Loucy (cell line): ENCODE data around the gene PPM1G.

Experiments used
- H2AFZ ChIP-seq: fragments of 200-600 bp; sonication (generic); 2 replicates; pipeline ENCODE4 v1.6.0; 2016; ENCODE audit warnings: antibody characterized with exemption, mild to moderate bottlenecking, low read length, moderate library complexity
- H3F3A ChIP-seq: fragments of 200-600 bp; 2 replicates; pipeline ENCODE4 v1.6.0; 2016; ENCODE audit warnings: antibody characterized with exemption, low read depth, mild to moderate bottlenecking
- H3K27me3 ChIP-seq: fragments of 200-600 bp; sonication (generic); 2 replicates; pipeline ENCODE4 v1.6.1; 2014; ENCODE audit warnings: low read length, mild to moderate bottlenecking; ENCODE audit not compliant: insufficient read depth, poor library complexity, severe bottlenecking
- H3K36me3 ChIP-seq: fragments of 200-600 bp; sonication (generic); 2 replicates; pipeline ENCODE4 v1.6.1; 2016; ENCODE audit warnings: low read length; ENCODE audit not compliant: insufficient read depth
- H3K4me1 ChIP-seq: fragments of 200-600 bp; sonication (generic); 2 replicates; pipeline ENCODE4 v1.5.1; 2014; ENCODE audit warnings: low read length, mild to moderate bottlenecking; ENCODE audit not compliant: insufficient read depth, poor library complexity, severe bottlenecking
- H3K4me2 ChIP-seq: fragments of 200-600 bp; sonication (generic); 2 replicates; pipeline ENCODE4 v1.6.0; 2014; ENCODE audit warnings: antibody characterized with exemption, low read length, low read depth, mild to moderate bottlenecking; ENCODE audit not compliant: poor library complexity, severe bottlenecking
- H3K4me3 ChIP-seq: fragments of 200-600 bp; sonication (generic); 2 replicates; pipeline ENCODE4 v1.5.1; 2014; ENCODE audit warnings: low read length, mild to moderate bottlenecking, mixed read lengths; ENCODE audit not compliant: poor library complexity, severe bottlenecking
- H3K79me2 ChIP-seq: fragments of 200-600 bp; sonication (generic); 2 replicates; pipeline ENCODE4 v1.6.1; 2014; ENCODE audit warnings: low read length; ENCODE audit not compliant: insufficient read depth
- H3K9ac ChIP-seq: fragments of 200-600 bp; sonication (generic); 2 replicates; pipeline ENCODE4 v1.6.0; 2014; ENCODE audit warnings: mild to moderate bottlenecking, low read depth, low read length, moderate library complexity; ENCODE audit not compliant: poor library complexity, severe bottlenecking
- H3K9me2 ChIP-seq: fragments of 200-600 bp; sonication (generic); replicated peaks from 2 replicates; pipeline ENCODE4 v1.6.1; 2016; ENCODE audit warnings: low read depth, low read length, mixed read lengths
- H3K9me3 ChIP-seq: fragments of 200-600 bp; sonication (generic); 2 replicates; pipeline ENCODE4 v1.6.1; 2014; ENCODE audit warnings: mild to moderate bottlenecking, antibody characterized with exemption, low read length, low read depth; ENCODE audit not compliant: insufficient read depth
- H4K20me1 ChIP-seq: fragments of 200-600 bp; sonication (generic); 2 replicates; pipeline ENCODE4 v1.6.0; 2014; ENCODE audit warnings: antibody characterized with exemption, low read length, mild to moderate bottlenecking; ENCODE audit not compliant: insufficient read depth, poor library complexity, severe bottlenecking
- CTCF ChIP-seq: fragments of 200-600 bp; sonication (generic); conservative IDR thresholded peaks from 2 replicates; pipeline ENCODE4 v1.5.1; 2014; ENCODE audit warnings: mild to moderate bottlenecking, antibody characterized with exemption, low read length
- EZH2phosphoT487 ChIP-seq: fragments of 200-600 bp; IDR thresholded peaks from 2 replicates; pipeline ENCODE4 v1.6.1; 2018; ENCODE audit warnings: antibody characterized with exemption, mild to moderate bottlenecking, moderate library complexity, borderline replicate concordance

Gene PPM1G

GRCh38 chr2:27445155-27445554 is 35.8 kb upstream of the PPM1G start:
- Histone ChIP-seq H3K4me3 (no peak overlapping the region), H3K9ac (no peak overlapping the region), H2AFZ (no peak overlapping the region), H3K4me1 (no peaks in the 10 kb centered on the region), H3K4me2 (no peak overlapping the region), H3K79me2 (no peaks in the 10 kb centered on the region), H3K36me3 (peaks cover 19% of the 10 kb centered on the region; the same call in 1 of the 2 replicates), H3K9me2 (no peaks in the 10 kb centered on the region), H3K27me3 (no peaks in the 10 kb centered on the region), H3K9me3 (no peaks in the 10 kb centered on the region), H4K20me1 (no peaks in the 10 kb centered on the region), H3F3A (no peaks in the 10 kb centered on the region)
- TF ChIP-seq EZH2phosphoT487 (no peak), CTCF (no peak)

GRCh38 chr2:27442920-27443282 is 33.5 kb upstream of the PPM1G start:
- Histone ChIP-seq H3K4me3 (no peak overlapping the region), H3K4me1 (no peaks in the 10 kb centered on the region), H3K9ac (no peak overlapping the region), H3K4me2 (no peak overlapping the region), H3K36me3 (peaks cover 38% of the 10 kb centered on the region), H3F3A (no peaks in the 10 kb centered on the region), H3K27me3 (no peaks in the 10 kb centered on the region), H2AFZ (no peak overlapping the region), H3K9me2 (no peaks in the 10 kb centered on the region), H3K9me3 (no peaks in the 10 kb centered on the region), H4K20me1 (no peaks in the 10 kb centered on the region), H3K79me2 (no peaks in the 10 kb centered on the region)
- no peak for TF ChIP-seq EZH2phosphoT487
- TF ChIP-seq CTCF: no peak

- Histone ChIP-seq H3K4me2 (no peak within 1 kb of the TSS), H3F3A (no peaks in the 10 kb centered on the region), H3K9ac (no peak within 1 kb of the TSS), H3K4me3 (no peak within 1 kb of the TSS), H3K27me3 (no peaks in the 10 kb centered on the region), H3K36me3 (peaks cover 41% of the 10 kb centered on the region), H3K9me2 (no peaks in the 10 kb centered on the region), H3K79me2 (no peaks in the 10 kb centered on the region), H3K9me3 (no peaks in the 10 kb centered on the region), H2AFZ (no peak within 1 kb of the TSS), H4K20me1 (no peaks in the 10 kb centered on the region), H3K4me1 (no peaks in the 10 kb centered on the region)
- TF ChIP-seq EZH2phosphoT487 (no peak), CTCF (no peak)
Measured at GRCh38 chr2:27441958-27442919, 32.8 kb upstream of the PPM1G start, which contains the start of gene KRTCAP3. Gene KRTCAP3, plus strand, starts transcription at chr2:27442381. Its CDS starts 32 bp downstream, at chr2:27442413.
